ENCODE results near the gene MSI2.
A peak's percentile ranks its signal among the peaks of the same experiment; 100 is the strongest.
"Not testable (repeated sequence)": the region's sequence is repeated elsewhere in the genome, so short reads cannot be mapped to it uniquely, and the experiment has no call there.

The MSI2 gene

GRCh38 chr17:57617218-57617617 is 360.9 kb downstream of the MSI2 start:
- peaks cover 22% of the 10 kb centered on the region for H3K36me3 Mint-ChIP-seq
- no peak overlapping the region for H3K4me3 Mint-ChIP-seq
- H3K27me3 Mint-ChIP-seq = no peaks in the 10 kb centered on the region
- ATAC-seq (ENCODE audit: low read depth) (no peak), DNase-seq (ENCODE audit: low spot score in 2 of 2) (no peak)
- peaks cover 22% of the 10 kb centered on the region for H3K4me1 Mint-ChIP-seq
- no peaks in the 10 kb centered on the region for H3K9me3 Mint-ChIP-seq
- H3K27ac Mint-ChIP-seq = no peak overlapping the region

- Mint-ChIP-seq H3K4me3 (no peak overlapping the region), H3K9me3 (no peaks in the 10 kb centered on the region), H3K27ac (no peak overlapping the region), H3K36me3 (peaks cover 22% of the 10 kb centered on the region), H3K4me1 (peaks cover 30% of the 10 kb centered on the region), H3K27me3 (no peaks in the 10 kb centered on the region)
- ATAC-seq (ENCODE audit: low read depth) (no peak), DNase-seq (ENCODE audit: low spot score in 2 of 2) (no peak)
These were observed 363.0 kb downstream of the MSI2 start for GRCh38 chr17:57619061-57619937.

- Mint-ChIP-seq H3K36me3 (peaks cover 19% of the 10 kb centered on the region), H3K27ac (no peak overlapping the region), H3K4me1 (peaks cover 33% of the 10 kb centered on the region), H3K4me3 (no peak overlapping the region), H3K9me3 (no peaks in the 10 kb centered on the region), H3K27me3 (no peaks in the 10 kb centered on the region)
- DNase-seq (ENCODE audit: low spot score in 2 of 2) (no peak), ATAC-seq (ENCODE audit: low read depth) (no peak)
These were observed 364.3 kb downstream of the MSI2 start for GRCh38 chr17:57620576-57620975.

DNA sequence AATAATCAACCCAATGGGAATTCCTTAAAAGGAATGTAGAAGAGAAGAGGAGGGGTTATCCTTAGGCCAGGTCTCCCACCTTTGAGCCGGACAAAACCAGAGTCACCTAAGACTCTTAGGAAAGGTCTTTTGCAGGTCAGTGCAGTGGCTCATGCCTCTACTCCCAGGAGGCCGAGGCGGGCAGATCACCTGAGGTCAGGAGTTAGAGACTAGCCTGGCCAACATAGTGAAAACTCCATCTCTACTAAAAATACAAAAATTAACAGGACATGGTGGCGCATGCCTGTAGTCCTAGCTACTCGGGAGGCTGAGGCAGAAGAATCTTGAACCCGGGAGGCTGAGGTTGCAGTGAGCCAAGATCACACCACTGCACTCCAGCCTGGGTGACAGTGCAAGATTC is 365.5 kb downstream of the MSI2 start:
- ATAC-seq (ENCODE audit: low read depth); DNase-seq (ENCODE audit: low spot score in 2 of 2); H3K27me3 Mint-ChIP-seq; H3K9me3 Mint-ChIP-seq; H3K36me3 Mint-ChIP-seq; H3K4me3 Mint-ChIP-seq: not testable (repeated sequence)
- Mint-ChIP-seq H3K4me1 (peaks cover 33% of the 10 kb centered on the region), H3K27ac (peak overlapping the region; percentile 92)

DNA sequence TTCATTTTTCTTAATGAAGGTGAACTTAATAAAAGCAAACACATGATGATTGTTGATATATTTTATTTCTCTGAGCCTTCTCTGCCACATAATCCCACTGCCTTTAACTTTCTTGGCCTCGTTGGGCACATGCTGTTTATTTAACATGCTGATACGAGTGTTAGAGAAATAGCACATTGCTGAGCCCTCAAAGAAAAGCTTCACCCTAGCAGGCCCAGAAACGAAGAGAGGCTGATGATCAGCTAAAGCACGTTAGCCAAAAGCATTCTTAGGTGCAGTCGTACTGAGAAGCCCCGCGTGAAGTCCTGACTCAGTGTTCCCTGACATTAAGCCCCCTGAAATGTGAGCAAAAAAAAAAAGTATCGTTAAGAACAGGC is 366.0 kb downstream of the MSI2 start:
- peak overlapping the region; percentile 77 for H3K4me3 Mint-ChIP-seq
- H3K36me3 Mint-ChIP-seq = peaks cover 7% of the 10 kb centered on the region
- no peaks in the 10 kb centered on the region for H3K9me3 Mint-ChIP-seq
- H3K27me3 Mint-ChIP-seq = no peaks in the 10 kb centered on the region
- DNase-seq (ENCODE audit: low spot score in 2 of 2) (no peak), ATAC-seq (ENCODE audit: low read depth) (no peak)
- peak overlapping the region; percentile 92 for H3K27ac Mint-ChIP-seq
- H3K4me1 Mint-ChIP-seq = peaks cover 35% of the 10 kb centered on the region

GRCh38 chr17:57622683-57623433 is 366.5 kb downstream of the MSI2 start:
- H3K9me3 Mint-ChIP-seq = no peaks in the 10 kb centered on the region
- peak overlapping the region; percentile 77 for H3K4me3 Mint-ChIP-seq
- ATAC-seq (ENCODE audit: low read depth) = peak; percentile 93
- no peaks in the 10 kb centered on the region for H3K27me3 Mint-ChIP-seq
- H3K4me1 Mint-ChIP-seq = peaks cover 40% of the 10 kb centered on the region
- H3K27ac Mint-ChIP-seq = peak overlapping the region; percentile 92
- DNase-seq (ENCODE audit: low spot score in 2 of 2) = peak in 1 of 2 donors; percentile 48
- H3K36me3 Mint-ChIP-seq = peaks cover 10% of the 10 kb centered on the region

- ATAC-seq (ENCODE audit: low read depth) = peak; percentile 54
- peaks cover 47% of the 10 kb centered on the region for H3K4me1 Mint-ChIP-seq
These were observed 367.3 kb downstream of the MSI2 start for GRCh38 chr17:57623620-57624019.

DNA sequence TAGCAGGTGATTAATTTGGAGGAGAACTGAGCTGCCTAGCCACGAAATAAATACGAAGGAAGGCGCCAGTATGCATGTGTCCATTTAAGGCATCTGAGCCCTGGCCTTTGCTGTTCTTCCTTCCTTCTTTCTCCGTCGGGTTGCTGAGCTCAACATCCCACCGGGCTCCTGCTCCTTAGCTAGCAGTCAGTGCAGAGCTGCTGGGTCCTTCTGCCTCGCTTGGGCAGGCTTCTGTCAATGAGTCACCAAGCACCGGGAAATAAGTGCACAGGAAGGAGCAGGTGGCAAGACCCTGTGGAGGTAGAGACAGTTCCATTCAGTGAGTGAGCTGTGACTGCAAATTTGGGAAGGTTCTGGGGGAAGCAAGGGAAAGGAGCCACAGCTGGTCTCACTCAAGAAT is 368.1 kb downstream of the MSI2 start:
- H3K27me3 Mint-ChIP-seq = no peaks in the 10 kb centered on the region
- H3K4me3 Mint-ChIP-seq = no peak overlapping the region
- peak overlapping the region; percentile 92 for H3K27ac Mint-ChIP-seq
- peaks cover 49% of the 10 kb centered on the region for H3K4me1 Mint-ChIP-seq
- ATAC-seq (ENCODE audit: low read depth) (no peak), DNase-seq (ENCODE audit: low spot score in 2 of 2) (no peak)
- H3K36me3 Mint-ChIP-seq = peaks cover 3% of the 10 kb centered on the region
- no peaks in the 10 kb centered on the region for H3K9me3 Mint-ChIP-seq

More at GRCh38 chr17:57623620-57624019, 367.3 kb downstream of the MSI2 start:
- Mint-ChIP-seq H3K27me3 (no peaks in the 10 kb centered on the region), H3K27ac (peak overlapping the region; percentile 92), H3K4me3 (peak overlapping the region; percentile 77), H3K36me3 (peaks cover 10% of the 10 kb centered on the region), H3K9me3 (no peaks in the 10 kb centered on the region)
- DNase-seq (ENCODE audit: low spot score in 2 of 2) = no peak

DNA sequence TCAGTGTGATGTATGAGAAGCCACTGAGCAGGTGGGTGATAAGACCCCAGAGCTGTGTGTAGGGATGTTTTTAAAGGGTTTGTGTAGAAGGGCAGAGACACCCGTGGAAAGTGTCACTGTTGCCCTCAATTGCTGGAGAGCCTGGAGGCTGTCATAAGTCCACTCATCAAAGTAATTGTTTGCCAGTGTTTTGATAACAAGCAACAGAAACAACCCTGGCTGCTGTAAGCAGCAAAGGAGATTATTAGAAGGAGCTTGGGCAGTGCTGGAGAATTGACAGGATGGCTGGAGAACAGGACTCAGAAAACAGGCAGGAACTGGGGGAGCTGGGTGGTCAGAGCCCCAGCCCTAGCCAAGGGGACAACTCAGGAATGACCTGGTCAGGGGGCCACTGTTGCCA is 369.2 kb downstream of the MSI2 start:
- H3K36me3 Mint-ChIP-seq = peaks cover 3% of the 10 kb centered on the region
- no peaks in the 10 kb centered on the region for H3K9me3 Mint-ChIP-seq
- peaks cover 56% of the 10 kb centered on the region for H3K4me1 Mint-ChIP-seq
- ATAC-seq (ENCODE audit: low read depth) (no peak), DNase-seq (ENCODE audit: low spot score in 2 of 2) (no peak)
- H3K27me3 Mint-ChIP-seq = no peaks in the 10 kb centered on the region
- H3K4me3 Mint-ChIP-seq = no peak overlapping the region
- no peak overlapping the region for H3K27ac Mint-ChIP-seq

- DNase-seq (ENCODE audit: low spot score in 2 of 2) (no peak), ATAC-seq (ENCODE audit: low read depth) (no peak)
- Mint-ChIP-seq H3K9me3 (no peaks in the 10 kb centered on the region), H3K27ac (no peak overlapping the region), H3K36me3 (peaks cover 3% of the 10 kb centered on the region), H3K27me3 (no peaks in the 10 kb centered on the region), H3K4me1 (peaks cover 56% of the 10 kb centered on the region), H3K4me3 (no peak overlapping the region)
These were observed 369.6 kb downstream of the MSI2 start for GRCh38 chr17:57625957-57626356.

- Mint-ChIP-seq H3K36me3 (peaks cover 5% of the 10 kb centered on the region), H3K27me3 (no peaks in the 10 kb centered on the region), H3K4me3 (no peak overlapping the region), H3K27ac (no peak overlapping the region), H3K9me3 (no peaks in the 10 kb centered on the region), H3K4me1 (peaks cover 61% of the 10 kb centered on the region)
- no peak for DNase-seq (ENCODE audit: low spot score in 2 of 2)
- ATAC-seq (ENCODE audit: low read depth) = no peak
These were observed 370.3 kb downstream of the MSI2 start for GRCh38 chr17:57626520-57627210.

GRCh38 chr17:57627591-57627990 is 371.3 kb downstream of the MSI2 start:
- DNase-seq (ENCODE audit: low spot score in 2 of 2) (no peak), ATAC-seq (ENCODE audit: low read depth) (no peak)
- H3K27ac Mint-ChIP-seq = peak overlapping the region; percentile 53
- no peaks in the 10 kb centered on the region for H3K27me3 Mint-ChIP-seq
- peaks cover 61% of the 10 kb centered on the region for H3K4me1 Mint-ChIP-seq
- no peaks in the 10 kb centered on the region for H3K9me3 Mint-ChIP-seq
- peak overlapping the region; percentile 45 for H3K4me3 Mint-ChIP-seq
- H3K36me3 Mint-ChIP-seq = peaks cover 10% of the 10 kb centered on the region

- Mint-ChIP-seq H3K27me3 (no peaks in the 10 kb centered on the region), H3K27ac (peak overlapping the region; percentile 53), H3K4me1 (peaks cover 54% of the 10 kb centered on the region), H3K9me3 (no peaks in the 10 kb centered on the region), H3K4me3 (peak overlapping the region; percentile 45), H3K36me3 (peaks cover 16% of the 10 kb centered on the region)
- DNase-seq (ENCODE audit: low spot score in 2 of 2) = no peak
- ATAC-seq (ENCODE audit: low read depth) = no peak
These were observed 372.1 kb downstream of the MSI2 start for GRCh38 chr17:57628421-57628820.

DNA sequence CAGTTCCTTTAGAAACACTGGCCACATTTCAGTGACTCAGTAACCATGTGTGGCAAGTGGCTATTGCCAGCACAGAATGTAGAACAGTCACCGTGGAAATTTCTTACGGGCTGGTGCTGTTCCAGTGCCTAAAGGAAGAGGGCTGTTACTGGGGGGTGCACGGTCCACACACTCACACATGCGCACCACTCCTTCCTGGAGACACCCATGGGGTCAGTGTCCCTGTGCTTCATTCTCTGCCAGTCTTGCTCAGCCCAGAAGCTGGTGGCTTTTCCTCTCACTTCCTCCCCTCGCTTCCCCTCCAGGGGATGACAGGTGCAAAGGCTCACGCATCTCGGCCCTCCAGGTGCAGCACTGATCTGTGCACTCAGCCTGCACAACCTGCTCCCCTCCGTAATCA is 373.1 kb downstream of the MSI2 start:
- H3K36me3 Mint-ChIP-seq = peaks cover 24% of the 10 kb centered on the region
- peaks cover 4% of the 10 kb centered on the region for H3K9me3 Mint-ChIP-seq
- DNase-seq (ENCODE audit: low spot score in 2 of 2) (peak; percentile 45 to 61), ATAC-seq (ENCODE audit: low read depth) (peak; percentile 91)
- H3K27me3 Mint-ChIP-seq = no peaks in the 10 kb centered on the region
- H3K4me3 Mint-ChIP-seq = peak overlapping the region; percentile 18
- H3K4me1 Mint-ChIP-seq = peaks cover 49% of the 10 kb centered on the region
- H3K27ac Mint-ChIP-seq = peak overlapping the region; percentile 53

Measured in memory B cell (primary cell).